ENCODE results near the gene PRKCA.

DNA sequence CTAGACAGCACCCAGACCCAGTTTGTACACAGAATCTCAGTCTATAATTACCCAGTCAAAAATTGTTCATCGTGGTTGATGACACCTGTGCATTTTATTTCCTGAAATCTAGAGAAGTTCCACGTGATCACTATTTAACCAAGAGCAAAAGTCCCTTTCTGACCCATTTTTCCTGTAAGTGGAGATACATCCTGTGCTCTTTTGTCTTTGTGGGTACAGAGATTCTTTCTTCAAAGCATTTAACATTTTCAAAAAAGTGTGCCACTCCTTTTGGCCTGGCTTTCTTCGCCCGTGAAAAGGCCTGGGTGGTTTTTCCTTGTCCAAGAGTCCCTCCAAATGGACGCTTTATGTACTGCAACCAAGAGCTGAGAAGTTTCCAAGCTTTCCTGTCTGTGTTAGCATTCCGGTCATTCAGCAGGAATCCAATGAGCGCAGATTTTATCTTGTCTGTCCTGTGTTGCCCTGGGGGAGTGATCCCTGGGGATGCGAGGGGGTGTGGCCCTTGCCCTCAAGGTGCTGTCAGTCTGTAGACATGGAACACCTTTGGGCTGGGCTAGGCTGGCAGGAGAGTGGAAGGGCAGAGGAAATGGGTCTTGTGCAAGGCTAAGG lies 371.4 kb downstream of the PRKCA start:
- TF ChIP-seq, protein P1, sequence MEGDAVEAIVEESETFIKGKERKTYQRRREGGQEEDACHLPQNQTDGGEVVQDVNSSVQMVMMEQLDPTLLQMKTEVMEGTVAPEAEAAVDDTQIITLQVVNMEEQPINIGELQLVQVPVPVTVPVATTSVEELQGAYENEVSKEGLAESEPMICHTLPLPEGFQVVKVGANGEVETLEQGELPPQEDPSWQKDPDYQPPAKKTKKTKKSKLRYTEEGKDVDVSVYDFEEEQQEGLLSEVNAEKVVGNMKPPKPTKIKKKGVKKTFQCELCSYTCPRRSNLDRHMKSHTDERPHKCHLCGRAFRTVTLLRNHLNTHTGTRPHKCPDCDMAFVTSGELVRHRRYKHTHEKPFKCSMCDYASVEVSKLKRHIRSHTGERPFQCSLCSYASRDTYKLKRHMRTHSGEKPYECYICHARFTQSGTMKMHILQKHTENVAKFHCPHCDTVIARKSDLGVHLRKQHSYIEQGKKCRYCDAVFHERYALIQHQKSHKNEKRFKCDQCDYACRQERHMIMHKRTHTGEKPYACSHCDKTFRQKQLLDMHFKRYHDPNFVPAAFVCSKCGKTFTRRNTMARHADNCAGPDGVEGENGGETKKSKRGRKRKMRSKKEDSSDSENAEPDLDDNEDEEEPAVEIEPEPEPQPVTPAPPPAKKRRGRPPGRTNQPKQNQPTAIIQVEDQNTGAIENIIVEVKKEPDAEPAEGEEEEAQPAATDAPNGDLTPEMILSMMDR (IDR thresholded peaks at IDR 0.05), result peak; percentile 32 to 84 (median 68)
- no peak for TF ChIP-seq POLR2A (IDR thresholded peaks at IDR 0.05)
